GM12878 (cell line): ENCODE data around the gene GALT. TPM values are rescaled to one million over a fixed set of nuclear protein-coding genes. Genes with fewer than 3 reads are reported as not detected.

Source experiments
- ATAC-seq: fragments of 200-7000 bp; cut with Tn5 transposase; 3 replicates; pipeline ENCODE4 v1.9.1; 2020; ENCODE audit warnings: mild to moderate bottlenecking, moderate library complexity
- BruUV-seq: library from RNA; stranded (reverse); fragments of 400-500 nt; replicated peaks from 2 replicates; lab custom pipeline; 2021; lab: Mats Ljungman, UMichigan
- CTCF ChIA-PET: fragments of 300-600 bp; sonication (Branson Sonifier 250); formaldehyde crosslinking; extraction: SDS; loops from one replicate; lab custom pipeline; 2021; ENCODE audit warnings: inconsistent platforms; lab: Yijun Ruan, JAX
- POLR2A ChIA-PET: fragments of 350-600 bp; formaldehyde crosslinking; extraction: SDS; loops from one replicate; lab custom pipeline; 2021; ENCODE audit warnings: inconsistent platforms; lab: Charles Lee
- RAD21 ChIA-PET: fragments of 300-600 bp; sonication (Branson Sonifier 250); formaldehyde crosslinking; loops from one replicate; lab custom pipeline; 2023; ENCODE audit warnings: antibody characterized with exemption; ENCODE audit not compliant: unreplicated experiment; lab: Charles Lee
- SMC1A ChIA-PET: fragments of 300-600 bp; sonication (Branson Sonifier 250); formaldehyde crosslinking; loops from one replicate; lab custom pipeline; 2023; ENCODE audit not compliant: unreplicated experiment, uncharacterized antibody; lab: Charles Lee
- DNase-seq: peaks from one replicate; pipeline ENCODE4 v3.0.0-alpha.2; 2011; ENCODE audit warnings: low read depth, low spot score
- FAIRE-seq: peaks from 3 replicates; lab custom pipeline; 2011; peaks lifted over from hg19 to GRCh38; lab: Jason Lieb, UNC
- H2AFZ ChIP-seq: 2 replicates; pipeline ENCODE4 v1.6.0; 2011; ENCODE audit warnings: low read depth, low read length, control low read depth; ENCODE audit not compliant: control insufficient read depth
- H3K27ac ChIP-seq: 2 replicates; pipeline ENCODE4 v1.5.1; 2011; ENCODE audit warnings: control low read depth; ENCODE audit not compliant: control insufficient read depth, insufficient read depth
- H3K27me3 ChIP-seq, 2 experiments: replicated peaks in 1 of 2; 2 replicates each; pipeline versions ENCODE4 v1.6.0 to v1.6.1; 2011; ENCODE audit warnings: low read length in 1 of 2; ENCODE audit not compliant: control insufficient read depth in 2 of 2, insufficient read depth in 2 of 2
- H3K36me3 ChIP-seq, 2 experiments: 2 replicates each; pipeline ENCODE4 v1.5.1; 2011; ENCODE audit warnings: low read length in 1 of 2; ENCODE audit not compliant: control insufficient read depth in 2 of 2, insufficient read depth in 2 of 2
- H3K4me1 ChIP-seq: 2 replicates; pipeline ENCODE4 v1.6.1; 2011; ENCODE audit warnings: mild to moderate bottlenecking, low read length, moderate library complexity, mixed read lengths; ENCODE audit not compliant: control insufficient read depth, insufficient read depth
- H3K4me2 ChIP-seq: 2 replicates; pipeline ENCODE4 v1.6.0; 2011; ENCODE audit warnings: control low read depth; ENCODE audit not compliant: control insufficient read depth, insufficient read depth
- H3K4me3 ChIP-seq: fragments of 200-600 bp; sonication (generic); 2 replicates; pipeline ENCODE4 v1.5.1; 2016
- H3K79me2 ChIP-seq: 2 replicates; pipeline ENCODE4 v1.6.0; 2011; ENCODE audit warnings: low read length; ENCODE audit not compliant: control insufficient read depth, insufficient read depth
- H3K9ac ChIP-seq: 2 replicates; pipeline ENCODE4 v1.8.0; 2011; ENCODE audit warnings: low read length, control low read depth, mixed read lengths; ENCODE audit not compliant: control insufficient read depth, insufficient read depth
- H3K9me3 ChIP-seq: replicated peaks from 3 replicates; pipeline ENCODE4 v1.5.1; 2011; ENCODE audit warnings: mild to moderate bottlenecking, low read length; ENCODE audit not compliant: control insufficient read depth, insufficient read depth
- H4K20me1 ChIP-seq: 2 replicates; pipeline ENCODE4 v1.6.0; 2011; ENCODE audit not compliant: control insufficient read depth, insufficient read depth
- CEBPZ ChIP-seq: fragments of 150-350 bp; IDR thresholded peaks from 2 replicates; pipeline ENCODE4 v1.6.1; 2016; ENCODE audit warnings: low read depth, low read length
- CHD1 ChIP-seq: IDR thresholded peaks from 2 replicates; pipeline ENCODE4 v1.6.1; 2012; ENCODE audit warnings: low read depth, low read length, improper control_type of control experiment
- ESRRA ChIP-seq: IDR thresholded peaks from 2 replicates; pipeline ENCODE4 v1.6.1; 2012; ENCODE audit warnings: mild to moderate bottlenecking, low read length, improper control_type of control experiment
- ETV6 ChIP-seq, 2 experiments: fragments of 450-650 bp in 1 of 2; IDR thresholded peaks in 1 of 2; conservative IDR thresholded peaks in 1 of 2; 2 replicates each; pipeline ENCODE4 v1.6.1; 2014; ENCODE audit warnings: antibody characterized with exemption in 1 of 2, borderline replicate concordance in 1 of 2, low read depth in 1 of 2, mild to moderate bottlenecking in 1 of 2, moderate library complexity in 1 of 2
- HDGF ChIP-seq: fragments of 450-650 bp; IDR thresholded peaks from 2 replicates; pipeline ENCODE4 v1.6.1; 2016; ENCODE audit warnings: antibody characterized with exemption
- MEF2B ChIP-seq: fragments of 450-650 bp; IDR thresholded peaks from 2 replicates; pipeline ENCODE4 v1.6.1; 2018; ENCODE audit warnings: mild to moderate bottlenecking, moderate library complexity; ENCODE audit not compliant: partially characterized antibody, poor library complexity, severe bottlenecking
- NRF1 ChIP-seq: conservative IDR thresholded peaks from 2 replicates; pipeline ENCODE4 v1.6.1; 2011; ENCODE audit warnings: mild to moderate bottlenecking, low read depth, low read length, improper control_type of control experiment
- PKNOX1 ChIP-seq: fragments of 450-650 bp; IDR thresholded peaks from 2 replicates; pipeline ENCODE4 v1.6.1; 2016; ENCODE audit warnings: mild to moderate bottlenecking
- SIX5 ChIP-seq: IDR thresholded peaks from 2 replicates; pipeline ENCODE4 v1.6.1; 2011; ENCODE audit warnings: mild to moderate bottlenecking, low read depth, low read length, moderate library complexity; ENCODE audit not compliant: severe bottlenecking
- SP1 ChIP-seq: IDR thresholded peaks from one replicate; pipeline ENCODE4 v1.6.1; 2011; ENCODE audit warnings: low read depth, low read length
- SREBF2 ChIP-seq: IDR thresholded peaks from 2 replicates; pipeline ENCODE4 v1.6.1; 2012; ENCODE audit warnings: mild to moderate bottlenecking, low read length
- SUZ12 ChIP-seq: fragments of 200-600 bp; sonication (generic); IDR thresholded peaks from one replicate; pipeline ENCODE4 v1.6.1; 2018; ENCODE audit warnings: antibody characterized with exemption, mild to moderate bottlenecking; ENCODE audit not compliant: unreplicated experiment
- TAF1 ChIP-seq: IDR thresholded peaks from 2 replicates; pipeline ENCODE4 v1.6.1; 2011; ENCODE audit warnings: mild to moderate bottlenecking, low read depth, low read length, borderline replicate concordance
- TARDBP ChIP-seq: IDR thresholded peaks from 2 replicates; pipeline ENCODE4 v1.6.1; 2016; ENCODE audit warnings: borderline replicate concordance
- TCF7 ChIP-seq: IDR thresholded peaks from 2 replicates; pipeline ENCODE4 v1.6.1; 2014; ENCODE audit warnings: antibody characterized with exemption, borderline replicate concordance
- ZZZ3 ChIP-seq: IDR thresholded peaks from 2 replicates; pipeline ENCODE4 v1.6.1; 2011; ENCODE audit warnings: low read depth; ENCODE audit not compliant: control insufficient read depth, insufficient read length
- in situ Hi-C: fragments of 300-500 bp; cut with MboI; formaldehyde crosslinking; loops from 9 replicates; pipeline ENCODE4 v1.14.3; 2018; ENCODE audit warnings: mixed read lengths
- intact Hi-C: fragments of 100-400 bp; cut with micrococcal nuclease; formaldehyde crosslinking; loops from one replicate; pipeline ENCODE4 v1.14.2; 2022; ENCODE audit not compliant: unreplicated experiment
- polyA plus RNA-seq, 11 experiments: library from polyadenylated mRNA; depleted of rRNA in 4 of 11; unstranded in 6 of 11; stranded (reverse) in 5 of 11; fragments of >200 nt; fragmentation: Nextera tagmentation in 4 of 11; fragmentation: Illumina TruSeq in 1 of 11; extraction: Ambion mirVana in 4 of 11; extraction: Trizol in 1 of 11; gene quantifications; 1 replicate in 1 of 11; 2 replicates in 10 of 11; pipeline versions ENCODE4 v1.2.1 to v1.2.3, GENCODE V29; 2011 to 2016; ENCODE audit warnings: inconsistent platforms in 2 of 11, missing spikeins in 2 of 11, low read depth in 1 of 11
- total RNA-seq, 4 experiments: library from RNA; depleted of rRNA in 3 of 4; stranded (reverse); fragments of >200 nt in 3 of 4; fragmentation: Illumina TruSeq in 1 of 4; extraction: Trizol in 1 of 4; gene quantifications; 2 replicates each; pipeline versions ENCODE4 v1.2.1 to v1.2.3, GENCODE V29; 2013 to 2021

Gene GALT
- total and polyA plus RNA-seq, 10 of the 15 experiments (the other 5 are each of a cell fraction or from before 2014, with no cell fraction given), result 9.3 to 34.1 (median 26.9) TPM

GRCh38 chr9:34694811-34695210, 48.3 kb downstream of the GALT start:
- Histone ChIP-seq H3K79me2 (no peaks in the 10 kb centered on the region), H3K4me1 (peaks cover 4% of the 10 kb centered on the region; the same call in 1 of the 2 replicates), H3K27me3 (peaks cover 0 to 4% of the 10 kb centered on the region in 2 experiments; a peak in 2 of 4 replicates), H3K36me3 (no peaks in the 10 kb centered on the region), H3K4me3 (no peak overlapping the region), H2AFZ (no peak overlapping the region), H3K9ac (no peak overlapping the region), H4K20me1 (no peaks in the 10 kb centered on the region), H3K27ac (no peak overlapping the region), H3K9me3 (no peaks in the 10 kb centered on the region), H3K4me2 (no peak overlapping the region)
- DNase-seq (no peak), FAIRE-seq (no peak), ATAC-seq (no peak)
- BruUV-seq, result no TSS peak
- ChIA-PET POLR2A (no interaction called here), RAD21 (no interaction called here), SMC1A (interaction anchor here (1.0 kb wide), 1 partner anchor 9 kb away, joined by 3 read pairs; no protein-coding TSS in a partner anchor), CTCF (interaction anchor here (1.6 kb wide), 1 partner anchor 8 kb away, joined by 4 read pairs; no protein-coding TSS in a partner anchor)
- intact Hi-C loops, result no loop called here
- no peak for TF ChIP-seq MEF2B
- TF ChIP-seq SUZ12, result no peak
- TF ChIP-seq SREBF2, result no peak
- TF ChIP-seq TAF1, result no peak
- TF ChIP-seq SP1, result no peak
- no peak for TF ChIP-seq PKNOX1
- TF ChIP-seq NRF1, result no peak
- TF ChIP-seq ETV6 (conservative IDR thresholded peaks at IDR 0.05 in 1 of 2, IDR thresholded peaks at IDR 0.05 in 1 of 2; ENCODE audit: borderline replicate concordance in 1 of 2, low read depth in 1 of 2), result no peak
- no peak for TF ChIP-seq ZZZ3
- TF ChIP-seq TCF7, result no peak
- TF ChIP-seq CEBPZ, result no peak
- no peak for TF ChIP-seq ESRRA
- TF ChIP-seq HDGF, result no peak
- TF ChIP-seq TARDBP, result no peak
- TF ChIP-seq CHD1, result no peak
- TF ChIP-seq SIX5, result no peak
- in situ Hi-C loops, result no loop called here
